T-helper 2 cell treated with Interferon-gamma antibody and Interleukin-4, amounts not matched to agents 100 ng/mL and 5 ng/mL, for 36 hours (primary cell): Measurements from ENCODE around the gene PLCD3. TPM values are rescaled to one million over a fixed set of nuclear protein-coding genes. Genes with fewer than 3 reads are reported as not detected.
"Not testable (repeated sequence)": the region's sequence is repeated elsewhere in the genome, so short reads cannot be mapped to it uniquely, and the experiment has no call there.

ENCODE experiments used
- intact Hi-C: fragments of 100-400 bp; cut with micrococcal nuclease; formaldehyde crosslinking; loops from one replicate; pipeline ENCODE4 v1.15.1; 2023
- total RNA-seq: library from RNA; stranded (reverse); gene quantifications from 2 replicates; pipeline ENCODE4 v1.2.3, GENCODE V29; 2022

PLCD3 gene
- total RNA-seq, 1 donor from 2014 or later: 2.6 TPM

GRCh38 chr17:45136846-45137560, 4.7 kb upstream of the PLCD3 start:
- intact Hi-C loops: loop anchor here (10.0 kb wide), 1 partner anchor 192 kb away; the partner anchor contains the start of gene KIF18B

DNA sequence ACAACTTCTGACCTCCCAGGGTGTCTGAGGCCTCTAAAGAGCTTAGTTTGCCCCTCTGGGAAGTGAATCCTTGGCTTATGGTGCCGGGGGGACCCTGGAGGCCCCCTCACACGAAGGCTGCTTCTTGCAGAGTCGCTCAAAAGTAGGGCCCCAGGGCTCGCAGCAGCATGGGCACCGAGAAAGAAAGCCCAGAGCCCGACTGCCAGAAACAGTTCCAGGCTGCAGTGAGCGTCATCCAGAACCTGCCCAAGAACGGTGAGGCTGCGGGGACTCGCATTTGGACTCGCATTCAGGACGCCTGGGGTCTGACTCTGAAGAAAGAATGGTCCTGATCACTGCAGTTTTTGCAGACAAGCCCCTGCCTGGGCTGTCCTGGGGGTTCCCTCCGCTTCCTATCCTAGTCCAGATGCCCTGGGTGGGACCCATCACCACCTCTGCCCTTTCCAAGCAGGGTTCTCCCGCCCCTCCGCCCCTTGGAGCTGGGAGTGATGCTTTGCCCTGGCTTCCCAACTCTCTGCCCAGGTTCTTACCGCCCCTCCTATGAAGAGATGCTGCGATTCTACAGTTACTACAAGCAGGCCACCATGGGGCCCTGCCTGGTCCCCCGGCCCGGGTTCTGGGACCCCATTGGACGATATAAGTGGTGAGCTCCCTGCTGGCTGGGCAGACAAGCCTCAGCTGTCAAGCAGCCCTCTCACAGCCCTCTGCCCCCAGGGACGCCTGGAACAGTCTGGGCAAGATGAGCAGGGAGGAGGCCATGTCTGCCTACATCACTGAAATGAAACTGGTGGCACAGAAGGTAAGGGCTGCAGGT, 3.9 kb upstream of the PLCD3 start:
- intact Hi-C loops: loop anchor here (1.0 to 10.0 kb wide), 4 partner anchors 12 to 191 kb away; partner anchors contain the start of genes HEXIM1, HEXIM2 and KIF18B

DNA sequence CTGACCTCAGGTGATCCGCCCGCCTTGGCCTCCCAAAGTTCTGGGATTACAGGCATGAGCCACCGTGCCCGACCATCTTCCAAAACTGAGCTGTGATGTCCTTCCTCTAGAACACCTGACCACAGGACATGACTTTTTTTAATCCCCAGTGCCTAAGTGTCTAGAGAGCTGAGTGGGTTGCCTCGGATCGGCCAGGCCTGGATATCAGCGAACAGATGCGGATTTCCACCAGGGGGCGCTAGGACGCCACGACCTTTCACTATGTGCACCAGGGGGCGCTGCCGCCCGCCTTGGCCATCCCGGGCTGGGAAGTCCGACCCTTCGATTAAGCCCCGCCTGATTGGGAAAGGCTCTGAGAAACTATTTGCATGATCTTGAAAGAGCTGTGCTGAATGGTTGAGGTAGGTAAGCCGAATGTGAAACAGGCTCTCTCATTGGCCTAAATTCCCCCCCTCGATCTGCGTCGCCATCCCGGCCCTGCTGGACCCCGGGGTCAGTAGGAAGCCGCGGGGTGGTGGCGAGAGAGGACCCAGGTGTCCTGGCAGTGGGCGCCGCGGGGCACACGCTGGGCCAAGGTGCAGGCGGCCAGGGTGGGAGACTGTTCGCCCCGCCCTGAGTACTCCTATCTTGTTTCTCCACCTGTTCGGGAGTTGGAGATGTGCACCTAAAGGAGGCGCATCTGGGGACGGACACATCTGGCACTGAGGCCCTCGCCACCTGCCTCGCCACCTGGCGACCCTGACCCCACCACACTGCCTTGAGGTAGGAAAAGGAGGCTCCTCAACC, 3.1 kb upstream of the PLCD3 start, which contains the start of gene ACBD4:
TSS of gene ACBD4 (plus strand) at position 496 of the 786 bp plus-strand sequence. CDS start 458 bp downstream, outside the sequence.
- intact Hi-C loops: loop anchor here (1.0 to 10.0 kb wide), 4 partner anchors 13 to 191 kb away; partner anchors contain the start of genes HEXIM1, HEXIM2 and KIF18B

DNA sequence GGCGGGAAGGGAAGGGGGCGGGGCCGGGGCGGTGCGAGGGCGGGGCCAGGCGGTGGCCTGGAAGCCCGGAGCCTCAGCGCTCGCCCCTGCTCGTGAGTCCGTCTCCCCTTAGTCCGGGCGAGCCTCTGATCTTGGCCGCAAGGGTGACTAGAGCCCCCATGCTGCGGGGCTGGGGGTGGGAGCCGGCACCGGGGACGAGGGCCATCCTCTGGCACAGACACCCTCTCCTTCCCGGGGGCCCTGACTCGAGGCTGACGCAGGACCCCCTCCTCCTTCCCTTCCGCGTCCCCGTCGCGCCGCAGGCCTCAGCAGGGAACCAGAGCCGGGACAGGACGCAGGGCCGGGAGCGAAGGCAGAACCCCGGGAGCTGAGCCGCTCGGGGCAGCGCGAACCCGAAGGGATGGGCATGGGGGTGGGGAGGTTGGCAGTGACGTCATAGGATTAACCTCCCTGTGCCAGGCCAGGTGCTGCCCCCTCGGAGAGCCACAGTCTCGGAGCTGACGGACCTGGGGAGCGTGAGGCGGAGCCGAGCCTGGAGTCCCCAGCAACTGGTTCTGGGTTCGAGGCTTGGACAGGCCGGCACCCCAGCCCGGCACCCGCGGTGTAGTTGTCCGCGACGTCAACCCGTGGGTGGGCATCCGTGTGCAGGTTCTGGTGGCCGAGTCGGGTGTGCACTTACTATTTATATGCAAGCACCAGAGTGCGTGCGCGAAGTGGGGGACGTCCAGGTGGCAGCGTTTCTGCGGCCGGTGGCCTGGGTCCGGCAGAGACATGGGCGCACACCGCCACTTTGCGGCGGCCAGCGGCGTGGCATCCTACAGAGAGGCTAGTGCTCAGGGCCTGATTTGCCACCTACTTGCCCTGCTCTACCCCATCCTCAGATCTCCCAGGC, 503 bp upstream of the PLCD3 start:
- intact Hi-C loops: loop anchor here (2.0 to 10.0 kb wide), 4 partner anchors 72 to 358 kb away; partner anchors contain the start of genes C1QL1, KIF18B and NMT1

DNA sequence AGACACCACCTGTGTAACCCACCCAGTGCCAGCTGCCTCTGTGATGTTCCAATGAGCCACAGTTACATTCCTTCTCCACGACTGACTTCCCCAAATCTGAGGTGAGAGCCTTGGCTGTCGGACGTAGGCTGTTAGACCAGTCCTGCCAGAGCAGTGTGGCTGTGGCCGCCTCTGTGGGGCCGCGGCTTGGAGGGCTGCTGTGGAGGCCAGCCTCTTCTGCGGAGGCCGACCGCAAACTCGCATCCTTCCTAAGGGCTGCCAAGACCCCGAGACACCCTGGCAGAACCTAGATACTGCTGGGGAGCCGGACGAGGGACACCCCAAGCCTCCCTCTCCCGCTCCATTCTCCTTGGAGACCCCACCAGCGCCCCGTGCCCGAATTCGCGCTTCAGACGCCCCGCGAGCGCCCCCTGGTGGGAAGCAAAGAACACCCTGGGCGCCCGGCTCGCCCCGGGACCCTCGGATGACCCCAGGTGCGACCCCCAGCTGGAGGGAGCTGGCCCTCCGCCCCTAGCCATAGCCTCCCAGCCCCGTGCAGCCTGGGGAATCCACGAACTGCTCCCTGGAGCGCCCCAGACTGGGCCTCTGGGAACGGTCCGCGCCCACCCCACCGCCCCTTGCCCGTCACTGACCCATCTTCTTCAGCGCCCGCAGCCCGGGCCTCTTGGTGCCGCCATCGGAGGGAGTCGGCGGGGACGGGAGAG, 547 bp downstream of the PLCD3 start:
- intact Hi-C loops: loop anchor here (2.0 to 10.0 kb wide), 4 partner anchors 71 to 357 kb away; partner anchors contain the start of genes C1QL1, KIF18B and NMT1

- intact Hi-C loops: loop anchor here (5.0 to 10.0 kb wide), 2 partner anchors 164 to 186 kb away; partner anchors contain the start of genes C1QL1 and KIF18B
Measured at GRCh38 chr17:45130681-45131615, 1.4 kb downstream of the PLCD3 start.

DNA sequence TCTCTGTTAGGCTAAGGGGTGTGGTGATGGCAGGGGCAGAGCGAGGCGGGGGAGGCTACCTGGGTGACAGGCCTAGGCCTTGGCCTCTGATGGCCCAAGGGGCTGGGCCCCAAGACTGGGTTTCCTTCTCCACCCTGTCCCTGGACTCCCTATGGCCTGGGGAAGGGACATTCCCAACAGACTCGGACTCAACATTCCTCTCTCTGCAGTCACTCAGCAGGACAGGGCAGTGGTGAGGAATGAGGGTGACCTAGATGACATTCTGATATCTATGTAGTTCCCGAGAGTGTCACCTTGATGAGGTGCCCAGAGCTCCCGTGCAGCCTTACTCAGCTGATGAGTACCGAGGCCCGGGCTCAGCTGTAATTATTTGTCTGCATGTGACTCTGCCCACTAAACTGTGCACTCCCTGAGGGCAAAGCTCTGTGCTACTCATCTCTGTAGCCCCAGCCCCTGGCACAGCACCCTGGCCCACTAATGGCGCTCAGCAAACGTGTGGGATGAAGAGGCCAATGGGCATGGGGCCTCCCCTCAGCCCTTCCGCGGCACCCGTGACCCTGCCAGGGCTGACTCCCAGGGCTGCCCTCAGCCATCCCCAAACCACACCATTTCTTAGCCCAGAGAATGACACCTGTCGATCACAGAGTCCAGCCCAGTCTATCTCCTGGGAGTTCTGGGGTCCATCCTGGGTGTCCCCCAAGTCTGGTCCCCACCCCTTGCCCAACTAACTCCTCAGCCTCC, 2.2 kb downstream of the PLCD3 start:
- intact Hi-C loops: loop anchor here (5.0 to 10.0 kb wide), 2 partner anchors 163 to 185 kb away; partner anchors contain the start of genes C1QL1 and KIF18B

GRCh38 chr17:45129426-45129939, 2.8 kb downstream of the PLCD3 start:
- intact Hi-C loops: no loop called here

- intact Hi-C loops: no loop called here
Measured at GRCh38 chr17:45128989-45129388, 3.3 kb downstream of the PLCD3 start.

DNA sequence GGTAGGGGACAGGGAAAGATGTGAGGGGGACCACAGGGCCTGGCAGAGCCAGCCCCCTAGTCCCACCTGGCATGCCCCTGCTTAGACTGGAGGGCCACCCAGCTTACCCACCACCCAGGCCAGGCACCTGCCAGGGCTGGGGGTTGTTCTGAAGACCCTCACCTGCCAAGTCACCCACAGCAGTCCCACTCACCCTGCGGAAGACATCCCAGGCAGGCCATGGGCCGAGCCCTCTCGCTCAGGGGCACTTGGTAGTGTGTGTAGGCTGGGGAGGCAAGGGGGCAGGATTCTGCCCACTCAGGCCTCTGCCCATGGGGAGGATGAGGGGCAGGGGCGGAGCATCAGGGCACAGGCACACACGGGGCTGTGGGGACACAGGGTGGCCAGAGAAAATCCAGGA, 4.0 kb downstream of the PLCD3 start:
- intact Hi-C loops: no loop called here

DNA sequence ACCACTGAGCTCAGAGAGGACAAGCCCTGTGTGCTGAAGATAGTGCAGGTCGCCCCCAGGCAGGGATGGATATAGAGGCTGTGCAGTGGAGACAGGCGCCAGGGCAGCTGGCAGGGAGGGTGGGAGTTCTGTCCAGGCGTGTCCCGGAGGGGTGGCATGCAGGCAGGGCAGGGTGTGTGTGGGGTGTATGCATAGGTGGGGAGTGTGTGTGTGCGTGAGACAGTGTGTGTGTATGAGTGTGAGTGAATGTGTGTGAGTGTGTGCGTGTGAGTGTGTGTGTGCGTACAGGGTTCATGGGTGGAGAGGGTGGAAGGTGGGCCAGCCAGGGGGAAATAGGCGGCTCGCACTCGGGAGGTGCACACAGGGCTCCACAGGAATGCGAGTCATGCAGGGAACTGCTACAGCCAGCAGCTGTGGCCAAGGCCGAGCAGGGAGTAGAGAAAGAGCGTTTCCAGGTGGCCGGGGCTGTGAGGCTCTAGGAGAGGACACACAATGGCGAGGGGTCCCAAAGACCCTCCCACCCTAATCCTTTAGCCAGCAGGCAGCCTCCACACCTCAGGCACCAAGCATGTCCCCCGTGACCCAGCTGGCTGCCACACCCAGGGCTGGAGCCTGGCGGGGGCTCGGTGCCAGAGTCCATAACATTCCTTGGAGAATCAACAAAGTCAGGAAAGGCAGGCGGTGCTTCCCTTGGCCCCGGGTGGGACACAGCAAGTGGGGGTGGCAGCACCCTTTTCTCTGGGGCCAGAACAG, 4.6 kb downstream of the PLCD3 start:
- intact Hi-C loops: no loop called here

DNA sequence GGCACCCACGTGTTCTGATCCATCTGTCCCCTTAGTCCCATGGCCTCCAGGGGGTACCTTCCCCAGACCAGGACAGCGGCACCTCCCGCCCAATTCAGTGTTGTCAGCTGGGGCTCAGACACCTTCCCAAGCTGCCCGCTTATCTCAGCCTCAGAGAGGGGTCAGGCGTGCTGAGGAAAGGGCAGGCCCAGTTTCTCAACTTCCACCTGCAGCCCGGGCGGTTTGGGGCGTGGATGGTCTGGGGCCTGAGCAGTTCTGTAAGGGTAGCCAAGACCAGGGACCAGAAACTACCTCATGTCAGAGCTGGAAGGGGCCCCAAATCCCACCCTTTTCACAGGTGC, 5.1 kb downstream of the PLCD3 start:
- intact Hi-C loops: no loop called here

GRCh38 chr17:45125509-45125908, 6.8 kb downstream of the PLCD3 start:
- intact Hi-C loops: no loop called here

- intact Hi-C loops: not testable (repeated sequence)
Measured at GRCh38 chr17:45124797-45125122, 7.6 kb downstream of the PLCD3 start.

GRCh38 chr17:45123930-45124796, 8.2 kb downstream of the PLCD3 start:
- intact Hi-C loops: no loop called here
